ENCODE data around the gene SMIM5. TPM values are rescaled to one million over a fixed set of nuclear protein-coding genes. Genes with fewer than 3 reads are reported as not detected.

Gene SMIM5
- total and polyA plus RNA-seq, 2 of the 13 experiments (the other 11 are each of a cell fraction or from before 2014, with no cell fraction given) = not detected

GRCh38 chr17:75589012-75589918 lies 44.0 kb upstream of the SMIM5 start (continued):
- no peak for TF ChIP-seq ZBTB40 (IDR thresholded peaks at IDR 0.05)
- TF ChIP-seq ZBTB40 (CRISPR knock-in tag; IDR thresholded peaks at IDR 0.05) = no peak
- no peak for TF ChIP-seq MED8 (CRISPR knock-in tag; IDR thresholded peaks at IDR 0.05; ENCODE audit: insufficient replicate concordance)
- TF ChIP-seq ZNF547 (CRISPR knock-in tag; IDR thresholded peaks at IDR 0.05) = peak; percentile 19; the same call in 1 of the 2 replicates
- no peak for TF ChIP-seq SNAPC4 (CRISPR knock-in tag; IDR thresholded peaks at IDR 0.05)
- no peak for TF ChIP-seq CREB1 (IDR thresholded peaks at IDR 0.05)
- TF ChIP-seq CREB1 (CRISPR knock-in tag; IDR thresholded peaks at IDR 0.05) = no peak
- TF ChIP-seq ZNF317 (CRISPR knock-in tag; IDR thresholded peaks at IDR 0.05) = no peak
- TF ChIP-seq HIC2 (CRISPR knock-in tag; IDR thresholded peaks at IDR 0.05; ENCODE audit: low read depth) = no peak; the same call in 1 of the 2 replicates
- peak; percentile 67; the same call in 1 of the 2 replicates for TF ChIP-seq ZBTB25 (CRISPR knock-in tag; IDR thresholded peaks at IDR 0.05)

Data from HepG2 (cell line).